Omental fat pad (tissue), 4 donors: Measurements from ENCODE around the gene MS4A15. TPM values are rescaled to one million over a fixed set of nuclear protein-coding genes. Genes with fewer than 3 reads are reported as not detected.

Experiments used
- ATAC-seq: fragments of 150-250 bp; one replicate; pipeline ENCODE4 v1.9.1; 2016; ENCODE audit warnings: mild to moderate bottlenecking, moderate library complexity; ENCODE audit not compliant: low FRiP score
- DNase-seq: peaks from one replicate; pipeline ENCODE4 v3.0.0-alpha.2; 2019; ENCODE audit warnings: low spot score
- CTCF ChIP-seq, 3 donors: fragments of 450-650 bp; IDR thresholded peaks; one replicate each; pipeline ENCODE4 v1.5.1; 2016 to 2017; ENCODE audit warnings: antibody characterized with exemption in 3 of 3, mild to moderate bottlenecking in 3 of 3, moderate library complexity in 2 of 3
- total RNA-seq, 4 donors: library from RNA; depleted of rRNA; stranded (reverse); fragments of >200 nt; gene quantifications; one replicate each; pipeline ENCODE4 v1.1.0, GENCODE V29; 2016

Gene MS4A15
- total RNA-seq, 4 donors from 2014 or later, result not detected

- DNase-seq, result no peak
- ATAC-seq, result no peak
- no peak for TF ChIP-seq CTCF (IDR thresholded peaks at IDR 0.05)
Measured at GRCh38 chr11:60825118-60825517, 68.5 kb downstream of the MS4A15 start.

DNA sequence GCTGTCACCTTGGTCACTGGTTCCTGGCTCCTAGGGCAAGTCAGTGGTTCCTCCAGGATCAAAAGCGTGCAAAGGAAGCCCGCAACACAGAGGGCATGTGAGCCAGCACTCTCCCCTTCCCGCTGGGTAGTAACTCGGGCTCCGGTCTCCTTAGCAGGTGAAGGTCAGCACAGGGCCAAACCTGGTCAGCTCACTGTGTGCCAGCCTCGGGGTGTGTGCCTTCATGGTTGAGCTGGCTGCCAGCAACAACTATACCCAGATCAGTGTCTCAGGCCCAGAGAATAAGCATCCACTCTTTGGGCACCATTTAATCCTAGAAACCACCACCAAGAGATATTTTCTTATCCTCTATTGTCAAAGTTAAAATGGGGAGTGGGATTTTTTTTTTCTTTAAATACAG, 69.1 kb downstream of the MS4A15 start:
- ATAC-seq (no peak), DNase-seq (no peak)
- no peak for TF ChIP-seq CTCF (IDR thresholded peaks at IDR 0.05)

Other genes starting within 250 kb of the MS4A15 start
- not detected for gene MS4A13, start 241.5 kb upstream of the MS4A15 start, total RNA-seq
- not detected for gene MS4A8, start 57.3 kb upstream of the MS4A15 start, total RNA-seq
- not detected for gene MS4A18, start 32.1 kb upstream of the MS4A15 start, total RNA-seq
- not detected for gene MS4A10, start 28.5 kb downstream of the MS4A15 start, total RNA-seq
- 10 to 100 TPM; 17.5 to 68.6 (median 22.5) TPM for gene CCDC86, start 85.2 kb downstream of the MS4A15 start, total RNA-seq
- 1 to 10 TPM in 1 of 4 donors, under 1 TPM in 1, not detected in 2; 0.28 to 1.1 TPM for gene PTGDR2, start 99.1 kb downstream of the MS4A15 start, total RNA-seq
- 1 to 10 TPM in 2 of 4 donors, not detected in 2; 2.2 to 3.0 TPM for gene ZP1, start 110.7 kb downstream of the MS4A15 start, total RNA-seq
- gene PRPF19, start 149.7 kb downstream of the MS4A15 start, total RNA-seq, result 10 to 100 TPM; 50.3 to 93.9 (median 58.0) TPM
- gene TMEM109, start 157.3 kb downstream of the MS4A15 start, total RNA-seq, result 100 to 1,000 TPM in 1 of 4 donors, 10 to 100 TPM in 3; 79.6 to 150 (median 88.7) TPM
- gene TMEM132A, start 167.6 kb downstream of the MS4A15 start, total RNA-seq, result 10 to 100 TPM in 1 of 4 donors, 1 to 10 TPM in 3; 2.9 to 11.3 (median 6.7) TPM
- 10 to 100 TPM; 17.6 to 56.0 (median 32.3) TPM for gene SLC15A3, start 195.3 kb downstream of the MS4A15 start, total RNA-seq
- 1 to 10 TPM in 3 of 4 donors, under 1 TPM in 1; 0.79 to 6.5 (median 2.2) TPM for gene CD6, start 214.8 kb downstream of the MS4A15 start, total RNA-seq